Measurements from ENCODE around the gene GPC6. TPM values are rescaled to one million over a fixed set of nuclear protein-coding genes. Genes with fewer than 3 reads are reported as not detected.

GPC6 gene
- total and polyA plus RNA-seq, 4 donors: 5.9 to 29.1 (median 18.2) TPM

GRCh38 chr13:93819331-93819890 is 592.8 kb downstream of the GPC6 start:
- DNase-seq (ENCODE audit: low spot score): no peak
- H3K9me3 ChIP-seq (ENCODE audit: control insufficient read depth in 4 of 4, low read length in 3 of 4): no peaks in the 10 kb centered on the region
- 89% methylated on average over 3 of the region's 3 CpGs for WGBS
- H3K27me3 ChIP-seq (ENCODE audit: control insufficient read depth in 4 of 4, insufficient read depth in 4 of 4, low read length in 3 of 4): no peaks in the 10 kb centered on the region
- no peaks in the 10 kb centered on the region for H3K36me3 ChIP-seq (ENCODE audit: control insufficient read depth in 4 of 4, insufficient read depth in 3 of 4, low read depth in 1 of 4, low read length in 3 of 4)
- H3K4me3 ChIP-seq (ENCODE audit: low read depth in 1 of 3, low read length in 3 of 3): no peak overlapping the region
- TF ChIP-seq TAF1 (conservative IDR thresholded peaks at IDR 0.05) (no peak), FOXA2 (IDR thresholded peaks at IDR 0.05) (no peak), GABPA (IDR thresholded peaks at IDR 0.05 in 1 of 2, conservative IDR thresholded peaks at IDR 0.05 in 1 of 2) (no peak), JUND (IDR thresholded peaks at IDR 0.05) (no peak), RXRA (IDR thresholded peaks at IDR 0.05) (no peak)
- no peak overlapping the region for H3K27ac ChIP-seq (ENCODE audit: low read depth in 1 of 2, low read length in 2 of 2)
- H3K4me1 ChIP-seq (ENCODE audit: control insufficient read depth in 4 of 4, insufficient read depth in 4 of 4, low read length in 3 of 4): no peaks in the 10 kb centered on the region
- H3K9ac ChIP-seq (ENCODE audit: low read depth in 1 of 2, low read length in 2 of 2): no peak overlapping the region

- no peak overlapping the region for H3K9ac ChIP-seq (ENCODE audit: low read depth in 1 of 2, low read length in 2 of 2)
- H3K36me3 ChIP-seq (ENCODE audit: control insufficient read depth in 4 of 4, insufficient read depth in 3 of 4, low read depth in 1 of 4, low read length in 3 of 4): no peaks in the 10 kb centered on the region
- no peak overlapping the region for H3K4me3 ChIP-seq (ENCODE audit: low read depth in 1 of 3, low read length in 3 of 3)
- TF ChIP-seq NR2F2 (IDR thresholded peaks at IDR 0.05): no peak
- no peak for TF ChIP-seq ZBTB33 (IDR thresholded peaks at IDR 0.05)
- no peak for TF ChIP-seq JUND (IDR thresholded peaks at IDR 0.05)
- no peak for TF ChIP-seq HNF4A (conservative IDR thresholded peaks at IDR 0.05)
- no peak for TF ChIP-seq SP1 (IDR thresholded peaks at IDR 0.05)
- TF ChIP-seq HNF4G (IDR thresholded peaks at IDR 0.05): no peak
- TF ChIP-seq MAX (IDR thresholded peaks at IDR 0.05): no peak
- no peak for TF ChIP-seq RAD21 (IDR thresholded peaks at IDR 0.05)
- TF ChIP-seq FOXA2 (IDR thresholded peaks at IDR 0.05): no peak
- no peak for TF ChIP-seq REST (IDR thresholded peaks at IDR 0.05)
- TF ChIP-seq CTCF (IDR thresholded peaks at IDR 0.05; ENCODE audit: low read depth, low read length, missing input control): no peak
- no peaks in the 10 kb centered on the region for H3K27me3 ChIP-seq (ENCODE audit: control insufficient read depth in 4 of 4, insufficient read depth in 4 of 4, low read length in 3 of 4)
- no peaks in the 10 kb centered on the region for H3K9me3 ChIP-seq (ENCODE audit: control insufficient read depth in 4 of 4, low read length in 3 of 4)
- WGBS: 95% methylated on average over 3 of the region's 3 CpGs
- H3K4me1 ChIP-seq (ENCODE audit: control insufficient read depth in 4 of 4, insufficient read depth in 4 of 4, low read length in 3 of 4): no peaks in the 10 kb centered on the region
- DNase-seq (ENCODE audit: low spot score): no peak
- no peak overlapping the region for H3K27ac ChIP-seq (ENCODE audit: low read depth in 1 of 2, low read length in 2 of 2)
Measured at GRCh38 chr13:93824286-93824685, 597.7 kb downstream of the GPC6 start.

Data from liver (tissue), 9 donors.